GM12865 (cell line): ENCODE data around the gene FAM236B.
"Not testable (repeated sequence)": the region's sequence is repeated elsewhere in the genome, so short reads cannot be mapped to it uniquely, and the experiment has no call there.

ENCODE experiments used
- DNase-seq: peaks from one replicate; pipeline ENCODE4 v3.0.0; 2010; ENCODE audit warnings: low read depth
- H3K4me3 ChIP-seq: 2 replicates; pipeline ENCODE4 v1.5.1; 2011; ENCODE audit warnings: mild to moderate bottlenecking, low read depth, low read length, control low read depth
- TF ChIP-seq, protein P1 (sequence below): IDR thresholded peaks from 2 replicates; pipeline ENCODE4 v1.5.1; 2011; ENCODE audit warnings: low read length, control low read depth, low read depth, inconsistent platforms; ENCODE audit not compliant: insufficient read depth; ENCODE audit errors: missing control alignments

Gene FAM236B

DNA sequence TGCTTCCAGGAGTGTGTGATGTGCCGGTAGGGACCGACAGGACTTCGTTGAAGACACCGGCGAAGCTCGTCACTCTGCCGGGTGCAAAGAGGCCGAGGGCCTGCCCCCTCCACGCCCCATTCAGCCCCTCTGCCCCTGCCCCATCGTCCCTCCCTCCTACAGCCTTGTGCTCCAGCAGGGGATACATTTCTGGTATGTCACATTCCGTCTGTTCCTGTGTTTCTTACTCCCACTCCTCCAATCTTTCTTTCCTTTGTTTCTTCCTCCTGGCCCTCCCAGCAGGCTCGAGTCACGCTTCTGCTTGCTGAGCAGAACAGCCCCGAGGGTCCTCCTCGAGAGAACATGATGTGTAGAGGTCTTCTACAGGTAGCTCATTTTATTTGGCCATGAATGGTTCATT lies at the start of gene FAM236B:
Gene FAM236B, minus strand, starts transcription at position 101 of the 400 bp plus-strand sequence. Its CDS starts 100 bp downstream, at position 1.
- not testable (repeated sequence) for H3K4me3 ChIP-seq, DNase-seq

DNA sequence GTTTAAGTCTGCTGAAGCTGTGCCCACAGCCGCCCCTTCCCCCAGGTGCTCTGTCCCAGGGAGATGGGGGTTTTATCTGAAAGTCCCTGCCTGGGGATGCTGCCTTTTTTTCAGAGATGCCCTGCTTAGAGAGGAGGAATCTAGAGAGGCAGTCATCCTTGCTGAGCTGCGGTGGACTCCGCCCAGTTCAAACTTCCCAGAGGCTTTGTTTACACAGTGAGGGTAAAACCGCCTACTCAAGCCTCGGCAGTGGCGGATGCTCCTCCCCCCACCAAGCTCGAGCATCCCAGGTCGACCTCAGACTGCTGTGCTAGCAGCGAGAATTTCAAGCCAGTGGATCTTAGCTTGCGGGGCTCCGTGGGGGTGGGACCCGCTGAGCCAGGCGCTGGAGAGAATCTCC lies 48.2 kb upstream of the FAM236B start:
- not testable (repeated sequence) for DNase-seq, H3K4me3 ChIP-seq

DNA sequence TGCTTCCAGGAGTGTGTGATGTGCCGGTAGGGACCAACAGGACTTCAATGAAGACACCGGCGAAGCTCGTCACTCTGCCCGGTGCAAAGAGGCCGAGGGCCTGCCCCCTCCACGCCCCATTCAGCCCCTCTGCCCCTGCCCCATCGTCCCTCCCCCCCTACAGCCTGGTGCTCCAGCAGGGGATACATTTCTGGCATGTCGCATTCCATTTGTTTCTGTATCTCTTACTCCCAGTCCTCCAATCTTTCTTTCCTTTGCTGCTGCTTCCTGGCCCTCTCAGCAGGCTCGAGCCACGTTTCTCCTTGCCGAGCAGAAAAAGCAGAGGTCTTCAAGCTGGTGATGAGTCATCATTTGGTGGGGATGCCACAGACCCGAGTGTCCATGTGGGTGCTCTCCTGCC lies 25.6 kb upstream of the FAM236B start, which contains the start of gene FAM236D:
Gene FAM236D, minus strand, starts transcription at position 101 of the 400 bp plus-strand sequence. Its CDS starts 100 bp downstream, at position 1.
- not testable (repeated sequence) for H3K4me3 ChIP-seq

DNA sequence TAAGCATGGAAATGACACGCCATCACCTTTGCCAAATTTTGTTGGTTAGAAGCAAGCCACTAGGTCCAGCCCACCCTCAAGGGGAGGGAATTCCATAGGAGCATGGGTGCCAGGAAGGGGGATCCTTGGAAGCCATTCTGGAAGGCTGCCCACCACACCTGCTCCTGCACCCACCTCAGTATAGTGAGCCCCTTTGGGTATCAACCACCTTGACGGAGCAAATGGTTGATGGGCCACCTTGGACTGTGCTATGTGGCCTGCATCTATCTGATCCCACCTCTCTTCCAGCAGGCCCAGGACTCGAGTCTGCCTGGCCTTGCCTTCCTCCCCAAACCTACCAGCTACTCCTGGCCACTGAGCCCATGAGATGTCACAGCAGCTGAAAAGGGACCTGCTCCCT lies 7.9 kb upstream of the FAM236B start:
- not testable (repeated sequence) for H3K4me3 ChIP-seq, DNase-seq

More for the DNA sequence above, 25.6 kb upstream of the FAM236B start, which contains the start of gene FAM236D:
- not testable (repeated sequence) for DNase-seq

DNA sequence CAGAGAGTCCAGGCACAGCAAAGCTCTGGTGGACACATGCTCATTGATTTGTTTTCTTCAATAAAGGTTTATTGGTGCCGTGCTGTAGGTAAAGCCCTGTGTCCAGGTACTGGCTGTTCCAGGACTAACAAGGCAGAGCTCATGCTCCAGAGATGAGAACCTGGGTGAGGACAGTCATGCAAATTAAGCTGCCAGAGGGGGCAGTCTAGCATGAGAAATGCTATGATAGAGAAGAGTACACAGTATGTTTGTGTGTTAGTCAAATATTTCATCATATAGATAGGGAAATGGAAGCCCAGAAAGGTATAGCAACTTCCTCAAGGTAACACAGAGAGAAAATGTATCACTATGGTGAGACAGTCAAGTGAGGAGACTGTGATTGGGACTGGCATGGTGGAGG lies 5.7 kb upstream of the FAM236B start:
- DNase-seq, H3K4me3 ChIP-seq: not testable (repeated sequence)

DNA sequence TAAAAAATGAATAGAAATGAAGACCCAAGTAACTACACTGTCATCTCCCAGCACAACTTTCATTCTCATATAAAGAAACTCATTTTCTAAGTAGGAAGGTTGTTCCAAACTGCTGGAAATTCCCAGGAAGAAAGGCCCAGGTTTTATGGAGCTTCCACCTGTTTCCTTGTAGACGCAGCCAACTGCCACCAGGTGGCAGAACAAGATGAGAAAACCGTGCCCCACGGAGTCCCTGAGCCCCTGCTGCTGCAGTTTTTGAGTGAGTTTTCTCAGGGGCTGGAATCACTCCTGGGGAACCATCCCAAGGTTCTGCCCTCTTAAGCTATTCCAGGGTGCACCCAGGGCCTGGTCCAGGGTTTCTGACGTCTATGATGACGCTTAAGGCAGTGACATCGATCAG lies 1.5 kb upstream of the FAM236B start:
- not testable (repeated sequence) for DNase-seq, H3K4me3 ChIP-seq

DNA sequence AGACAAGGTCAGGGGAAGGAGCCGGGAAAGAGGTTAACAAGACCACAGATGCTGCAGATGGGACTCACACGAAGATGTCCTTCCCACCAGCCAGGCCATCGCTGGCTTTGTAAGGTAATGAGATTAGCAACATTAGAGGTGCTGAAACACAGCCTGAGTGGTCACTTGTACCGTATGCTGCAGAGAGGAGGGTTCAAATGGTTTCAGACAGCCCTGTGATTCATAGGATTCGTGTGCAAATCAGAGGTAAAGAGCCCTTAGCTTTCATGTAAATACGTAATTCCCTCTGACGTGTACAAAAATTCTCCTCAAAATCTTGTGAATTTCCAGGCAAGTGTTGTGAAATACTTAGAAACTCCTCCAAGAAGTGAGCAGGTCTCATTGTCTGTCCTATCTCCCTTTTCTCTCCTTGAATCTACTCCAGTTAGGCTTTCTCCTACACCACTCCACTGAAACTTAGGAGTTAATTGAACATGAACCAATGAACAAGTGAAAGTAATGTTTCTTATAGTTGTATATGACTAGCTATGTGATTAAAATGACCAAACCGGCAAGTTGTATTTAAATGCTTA lies 991 bp upstream of the FAM236B start:
- DNase-seq, H3K4me3 ChIP-seq: not testable (repeated sequence)

DNA sequence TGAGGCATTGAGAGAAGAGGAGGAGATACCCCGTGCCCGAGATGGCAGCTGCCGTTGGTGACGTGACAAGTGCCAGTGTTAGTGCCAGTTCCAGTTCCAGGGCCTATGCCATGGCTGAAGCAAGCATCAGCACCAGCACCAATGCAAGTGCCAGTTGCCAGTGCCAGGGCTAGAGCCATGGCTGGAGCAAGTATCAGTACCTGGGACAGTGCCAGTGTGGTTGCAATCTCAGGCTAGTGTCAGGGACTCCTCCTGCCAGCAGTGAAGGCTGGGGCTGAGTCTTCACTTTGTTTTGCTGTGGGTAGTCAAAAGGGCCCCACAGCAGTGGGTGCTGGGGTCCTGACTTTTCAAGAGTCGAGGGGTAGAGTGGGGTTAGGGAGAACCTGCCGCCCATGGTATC lies 4.3 kb downstream of the FAM236B start:
- not testable (repeated sequence) for H3K4me3 ChIP-seq, DNase-seq

DNA sequence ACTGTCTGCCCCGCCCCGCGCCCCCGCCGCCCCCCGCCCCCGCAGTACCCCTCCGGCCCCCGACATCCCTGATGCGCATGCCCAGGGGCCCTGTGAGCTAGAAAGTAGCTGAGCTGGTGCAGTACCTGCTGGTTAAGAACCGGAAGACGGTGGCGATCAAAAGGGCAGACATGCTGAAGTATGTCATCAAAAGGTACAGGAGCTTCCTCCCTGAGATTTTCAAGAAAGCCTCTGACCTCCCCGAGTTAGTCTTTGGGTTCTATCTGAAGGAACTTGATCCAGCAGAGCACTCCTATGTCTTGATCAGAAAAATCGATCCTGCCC lies 5.0 kb downstream of the FAM236B start:
- DNase-seq, H3K4me3 ChIP-seq: not testable (repeated sequence)

DNA sequence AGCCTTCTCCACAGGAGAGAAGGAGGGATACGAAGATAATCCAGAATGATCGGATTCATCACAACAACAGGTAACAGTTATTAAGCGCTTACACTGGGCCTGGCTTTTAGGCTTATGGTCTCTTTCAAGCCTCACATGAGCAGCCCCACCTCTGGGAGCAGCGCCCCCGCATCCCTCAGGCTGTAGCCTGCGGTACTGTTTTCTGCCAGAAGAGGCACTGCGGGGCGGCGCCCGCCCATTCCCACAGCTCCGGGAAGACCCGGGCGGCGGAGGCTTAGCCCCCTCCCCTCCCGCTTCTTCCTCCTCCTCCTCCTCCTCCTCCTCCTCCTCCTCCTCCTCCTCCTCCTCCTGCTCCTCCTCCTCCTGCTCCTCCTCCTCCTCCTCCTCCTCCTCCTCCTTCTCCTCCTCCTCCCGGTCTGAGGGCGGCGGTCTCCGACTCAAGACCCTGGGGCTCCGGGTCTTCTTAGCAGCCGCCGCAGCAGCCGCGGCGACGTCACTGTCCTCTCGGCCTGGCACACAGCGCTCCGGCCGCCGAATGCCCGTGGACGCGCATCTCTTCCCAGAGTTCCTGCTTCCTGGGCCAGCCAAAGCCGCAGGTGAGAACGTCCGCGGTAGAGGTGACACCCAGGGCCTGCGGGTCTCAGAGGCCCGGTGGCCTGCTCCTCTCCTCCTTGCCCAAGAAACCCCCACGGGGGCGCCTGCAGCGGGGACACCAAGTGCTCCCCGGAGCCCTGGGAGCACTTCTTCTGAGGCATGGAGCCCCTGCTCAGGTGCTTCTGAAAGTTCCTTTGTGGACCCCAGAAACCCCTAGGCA lies 5.6 kb downstream of the FAM236B start, which contains the start of gene DMRTC1B:
Gene DMRTC1B, plus strand, starts transcription at position 238 of the 814 bp plus-strand sequence. CDS start 68,246 bp downstream, outside the sequence.
- not testable (repeated sequence) for H3K4me3 ChIP-seq, DNase-seq

DNA sequence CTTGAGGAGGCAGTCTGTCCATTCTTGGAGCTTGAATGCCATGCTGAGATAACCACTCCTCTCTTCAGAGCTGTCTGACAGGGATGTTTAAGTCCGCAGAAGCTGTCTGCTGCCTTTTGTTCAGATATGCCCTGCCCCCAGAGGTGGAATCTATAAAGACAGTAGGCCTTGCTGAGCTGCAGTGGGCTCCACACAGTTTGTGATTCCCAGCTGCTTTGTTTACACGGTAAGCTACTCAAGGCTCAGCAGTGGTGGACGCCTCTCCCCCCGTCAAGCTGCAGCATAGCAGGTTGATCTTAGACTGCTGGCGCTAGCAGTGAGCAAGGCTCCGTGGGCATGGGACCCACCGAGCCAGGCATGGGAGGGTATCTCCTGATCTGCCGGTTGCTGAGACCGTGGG lies 22.0 kb downstream of the FAM236B start:
- not testable (repeated sequence) for DNase-seq, H3K4me3 ChIP-seq

DNA sequence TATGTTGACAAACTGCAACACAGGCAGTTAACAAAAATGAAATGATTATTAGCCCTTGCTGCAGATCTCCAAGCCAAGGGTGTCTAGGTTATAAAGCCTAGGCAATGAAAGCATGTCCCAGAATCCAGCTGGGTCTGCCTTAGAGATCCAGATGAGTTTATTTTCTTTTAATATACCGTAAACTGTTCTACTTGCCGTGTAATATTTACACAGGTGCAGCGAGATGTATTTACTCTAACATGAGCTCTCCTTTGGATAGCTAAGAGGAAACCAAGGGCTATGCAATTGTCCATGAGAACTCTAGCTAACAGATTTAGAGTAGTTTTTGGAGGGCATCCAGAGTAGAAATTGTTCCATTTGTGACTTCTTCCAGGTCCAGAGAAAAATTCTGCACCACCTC lies 33.9 kb downstream of the FAM236B start:
- not testable (repeated sequence) for H3K4me3 ChIP-seq, DNase-seq

DNA sequence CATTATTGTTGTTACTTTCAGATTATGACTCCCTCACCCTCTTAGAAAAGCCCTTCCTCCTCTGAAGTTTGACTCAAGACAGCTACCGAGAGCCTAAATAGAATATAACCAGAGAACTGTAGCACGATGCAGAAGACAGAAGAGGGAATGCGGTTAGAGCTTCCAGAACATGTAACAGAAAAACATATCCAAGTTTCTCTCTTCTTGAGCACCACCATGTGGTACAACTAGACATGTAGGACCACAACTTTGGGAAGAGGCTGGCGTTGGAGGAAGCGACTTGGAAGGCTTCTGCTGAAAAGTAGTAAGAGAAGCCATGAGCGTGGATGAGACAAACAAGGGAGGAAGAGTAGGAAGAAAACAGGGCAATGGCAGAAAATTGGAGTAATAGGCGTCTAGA lies 36.9 kb downstream of the FAM236B start:
- not testable (repeated sequence) for DNase-seq, H3K4me3 ChIP-seq

DNA sequence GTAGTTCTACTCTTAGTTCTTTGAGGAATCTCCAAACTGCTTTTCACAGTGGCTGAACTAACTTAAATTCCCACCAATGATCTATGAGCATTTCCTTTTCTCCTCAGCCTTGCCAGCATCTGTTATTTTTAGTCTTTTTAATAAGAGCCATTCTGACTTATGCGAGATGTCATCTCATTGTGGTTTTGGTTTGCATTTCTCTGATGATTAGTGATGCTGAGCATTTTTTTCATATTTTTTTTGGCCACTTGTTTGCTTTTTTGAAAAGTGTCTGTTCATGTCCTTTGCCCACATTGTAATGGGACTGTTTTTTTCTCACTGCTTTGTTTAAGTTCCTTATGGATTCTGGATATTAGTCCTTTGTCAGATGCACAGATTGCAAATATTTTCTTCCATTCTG lies 46.9 kb downstream of the FAM236B start:
- TF ChIP-seq, protein P1, sequence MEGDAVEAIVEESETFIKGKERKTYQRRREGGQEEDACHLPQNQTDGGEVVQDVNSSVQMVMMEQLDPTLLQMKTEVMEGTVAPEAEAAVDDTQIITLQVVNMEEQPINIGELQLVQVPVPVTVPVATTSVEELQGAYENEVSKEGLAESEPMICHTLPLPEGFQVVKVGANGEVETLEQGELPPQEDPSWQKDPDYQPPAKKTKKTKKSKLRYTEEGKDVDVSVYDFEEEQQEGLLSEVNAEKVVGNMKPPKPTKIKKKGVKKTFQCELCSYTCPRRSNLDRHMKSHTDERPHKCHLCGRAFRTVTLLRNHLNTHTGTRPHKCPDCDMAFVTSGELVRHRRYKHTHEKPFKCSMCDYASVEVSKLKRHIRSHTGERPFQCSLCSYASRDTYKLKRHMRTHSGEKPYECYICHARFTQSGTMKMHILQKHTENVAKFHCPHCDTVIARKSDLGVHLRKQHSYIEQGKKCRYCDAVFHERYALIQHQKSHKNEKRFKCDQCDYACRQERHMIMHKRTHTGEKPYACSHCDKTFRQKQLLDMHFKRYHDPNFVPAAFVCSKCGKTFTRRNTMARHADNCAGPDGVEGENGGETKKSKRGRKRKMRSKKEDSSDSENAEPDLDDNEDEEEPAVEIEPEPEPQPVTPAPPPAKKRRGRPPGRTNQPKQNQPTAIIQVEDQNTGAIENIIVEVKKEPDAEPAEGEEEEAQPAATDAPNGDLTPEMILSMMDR: no peak
- no peak for DNase-seq
- no peak overlapping the region for H3K4me3 ChIP-seq

DNA sequence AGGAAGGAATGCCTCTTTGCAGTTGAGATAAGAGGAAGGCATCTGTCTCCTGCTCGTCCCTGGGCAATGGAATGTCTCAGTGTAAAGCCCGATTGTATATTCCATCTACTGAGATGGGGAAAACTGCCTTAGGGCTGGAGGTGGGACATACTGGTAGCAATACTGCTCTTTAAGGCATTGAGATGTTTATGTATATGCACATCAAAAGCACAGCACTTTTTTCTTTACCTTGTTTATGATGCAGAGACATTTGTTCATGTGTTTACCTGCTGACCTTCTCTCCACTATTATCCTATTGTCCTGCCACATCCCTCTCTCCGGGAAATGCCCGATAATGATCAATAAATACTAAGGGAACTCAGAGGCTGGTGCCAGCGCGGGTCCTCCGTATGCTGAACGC lies 48.8 kb downstream of the FAM236B start:
- H3K4me3 ChIP-seq, DNase-seq: not testable (repeated sequence)
